AG10803 (cell line): ENCODE measurements around the gene TRPV3.
A peak's percentile ranks its signal among the peaks of the same experiment; 100 is the strongest.

Experiments used
- DNase-seq: peaks from one replicate; pipeline ENCODE4 v3.0.0; 2010; ENCODE audit warnings: low read depth
- H3K4me3 ChIP-seq: 2 replicates; pipeline ENCODE4 v1.5.1; 2011; ENCODE audit warnings: mild to moderate bottlenecking, low read length, control low read depth
- TF ChIP-seq, protein P1 (sequence below): conservative IDR thresholded peaks from 2 replicates; pipeline ENCODE4 v1.5.1; 2011; ENCODE audit warnings: mild to moderate bottlenecking, low read length, control low read depth, inconsistent platforms

The TRPV3 gene

DNA sequence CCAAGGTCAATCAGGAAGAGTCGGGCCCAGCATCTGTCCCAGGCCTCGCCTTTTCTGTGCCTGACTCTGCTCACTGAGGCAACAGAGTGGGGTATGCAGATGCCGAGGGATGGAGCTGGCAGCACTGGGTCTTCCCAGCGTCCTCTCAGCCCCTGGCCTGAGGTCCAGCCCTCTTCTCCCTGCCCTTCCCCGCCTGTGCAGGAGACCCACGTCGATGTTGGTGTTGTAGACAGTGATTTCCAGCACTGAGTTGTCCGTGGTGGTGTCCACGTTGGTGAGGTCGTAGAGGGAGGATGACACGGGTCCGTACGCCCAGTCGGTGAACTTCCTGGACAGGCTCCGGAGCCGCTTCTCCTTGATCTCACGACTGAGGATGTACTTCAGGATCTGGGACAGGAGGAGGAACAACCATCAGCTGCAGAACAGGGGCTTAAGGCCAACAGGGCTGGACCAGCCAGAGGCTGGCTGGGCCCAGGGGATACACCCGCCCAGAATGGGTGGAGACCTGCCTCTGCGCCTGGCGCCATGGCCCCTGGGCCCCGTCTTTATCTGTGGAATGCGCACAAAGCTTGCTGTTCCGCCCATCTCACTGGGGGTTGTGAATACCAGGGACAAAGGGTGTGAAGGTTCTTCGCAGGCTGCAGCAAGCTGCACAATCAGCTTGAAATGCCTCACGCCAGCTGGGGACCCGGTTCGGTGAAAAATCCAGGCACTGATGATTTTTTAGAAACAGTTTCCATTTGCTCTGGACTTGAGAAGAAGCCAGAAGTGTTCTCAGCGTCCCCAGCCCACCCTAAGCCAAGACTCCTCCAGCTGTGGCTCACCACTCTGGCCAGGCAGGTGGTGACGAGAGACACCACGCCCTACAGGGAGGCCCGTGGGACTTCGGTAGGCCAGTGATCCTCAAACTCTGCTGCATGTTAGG is 27.5 kb downstream of the TRPV3 start:
- DNase-seq: peak; percentile 59
- TF ChIP-seq, protein P1, sequence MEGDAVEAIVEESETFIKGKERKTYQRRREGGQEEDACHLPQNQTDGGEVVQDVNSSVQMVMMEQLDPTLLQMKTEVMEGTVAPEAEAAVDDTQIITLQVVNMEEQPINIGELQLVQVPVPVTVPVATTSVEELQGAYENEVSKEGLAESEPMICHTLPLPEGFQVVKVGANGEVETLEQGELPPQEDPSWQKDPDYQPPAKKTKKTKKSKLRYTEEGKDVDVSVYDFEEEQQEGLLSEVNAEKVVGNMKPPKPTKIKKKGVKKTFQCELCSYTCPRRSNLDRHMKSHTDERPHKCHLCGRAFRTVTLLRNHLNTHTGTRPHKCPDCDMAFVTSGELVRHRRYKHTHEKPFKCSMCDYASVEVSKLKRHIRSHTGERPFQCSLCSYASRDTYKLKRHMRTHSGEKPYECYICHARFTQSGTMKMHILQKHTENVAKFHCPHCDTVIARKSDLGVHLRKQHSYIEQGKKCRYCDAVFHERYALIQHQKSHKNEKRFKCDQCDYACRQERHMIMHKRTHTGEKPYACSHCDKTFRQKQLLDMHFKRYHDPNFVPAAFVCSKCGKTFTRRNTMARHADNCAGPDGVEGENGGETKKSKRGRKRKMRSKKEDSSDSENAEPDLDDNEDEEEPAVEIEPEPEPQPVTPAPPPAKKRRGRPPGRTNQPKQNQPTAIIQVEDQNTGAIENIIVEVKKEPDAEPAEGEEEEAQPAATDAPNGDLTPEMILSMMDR: no peak
- no peak overlapping the region for H3K4me3 ChIP-seq

DNA sequence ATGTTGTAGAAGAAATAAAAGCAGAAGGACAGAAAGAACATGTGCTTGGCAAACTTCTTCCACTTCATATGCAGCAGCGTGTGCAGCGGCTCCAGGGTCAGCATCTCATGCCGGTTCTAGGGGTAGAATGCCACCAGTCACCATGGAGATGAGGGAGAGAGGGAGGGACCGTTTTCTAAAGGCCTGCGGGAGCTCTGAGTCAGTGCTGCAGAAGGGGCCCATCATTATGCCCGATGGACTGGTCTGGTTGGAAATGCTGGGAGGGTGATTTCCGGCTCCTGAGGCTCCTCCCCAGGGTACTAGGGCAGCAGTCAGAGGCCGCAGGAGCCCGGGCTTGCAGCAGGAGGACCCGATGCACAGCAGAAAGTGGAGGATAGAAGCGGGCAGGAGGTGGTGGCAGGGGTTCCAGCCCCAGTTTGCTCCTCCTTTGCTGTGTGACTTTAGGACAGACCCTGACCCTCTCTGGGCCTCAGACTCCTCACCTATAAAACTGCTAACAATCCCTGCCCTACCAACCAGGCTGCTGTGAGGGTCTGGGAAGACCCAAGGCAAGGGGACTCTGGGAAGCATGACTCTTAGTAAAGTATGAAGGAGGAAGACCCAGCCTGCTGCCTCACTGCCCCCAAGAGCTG is 28.6 kb downstream of the TRPV3 start:
- no peak for DNase-seq
- H3K4me3 ChIP-seq: no peak overlapping the region
- TF ChIP-seq, protein P1: no peak

DNA sequence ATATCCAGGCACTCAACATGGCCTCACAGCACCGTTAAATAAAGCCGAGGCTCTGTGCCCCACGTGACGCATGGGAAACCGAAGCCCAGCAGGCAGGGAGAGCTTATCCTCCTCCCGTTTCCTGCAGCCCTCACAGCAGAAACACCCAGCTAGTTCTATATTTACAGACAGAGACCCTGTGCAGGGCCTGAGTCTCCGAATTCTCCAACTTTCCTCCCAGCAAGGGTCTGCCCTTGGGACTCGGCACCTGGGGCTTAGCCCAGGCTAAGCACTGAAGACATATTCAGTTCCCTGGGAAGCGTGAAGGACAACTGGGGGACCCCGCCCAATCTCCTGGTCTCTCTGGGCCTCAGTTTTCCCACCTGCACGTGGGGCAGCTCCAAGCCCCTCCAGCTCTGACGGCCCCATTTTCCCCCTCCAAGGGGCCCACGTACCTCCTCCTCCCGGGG is 29.2 kb downstream of the TRPV3 start:
- no peak overlapping the region for H3K4me3 ChIP-seq
- no peak for DNase-seq
- TF ChIP-seq, protein P1: no peak

DNA sequence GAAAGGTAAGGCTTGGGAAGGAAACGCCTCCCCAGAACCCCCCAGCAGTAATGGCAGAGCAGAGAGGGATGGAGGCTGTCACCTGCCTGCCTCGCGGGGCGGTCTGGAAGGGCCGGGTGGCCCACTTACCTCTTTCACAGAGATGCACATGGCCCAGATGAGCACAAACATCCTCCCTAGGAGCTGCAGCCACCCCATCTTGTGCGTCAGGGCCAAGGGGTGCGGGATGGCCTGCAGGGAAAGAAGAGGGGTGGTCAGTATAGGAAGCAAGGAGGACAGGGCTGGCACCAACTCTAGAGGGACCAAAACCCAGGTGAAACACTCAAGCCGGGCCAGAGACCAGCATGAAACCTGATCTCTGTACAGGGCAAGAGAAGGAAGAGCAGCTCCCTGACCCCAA is 29.7 kb downstream of the TRPV3 start:
- TF ChIP-seq, protein P1: no peak
- no peak for DNase-seq
- H3K4me3 ChIP-seq: no peak overlapping the region

DNA sequence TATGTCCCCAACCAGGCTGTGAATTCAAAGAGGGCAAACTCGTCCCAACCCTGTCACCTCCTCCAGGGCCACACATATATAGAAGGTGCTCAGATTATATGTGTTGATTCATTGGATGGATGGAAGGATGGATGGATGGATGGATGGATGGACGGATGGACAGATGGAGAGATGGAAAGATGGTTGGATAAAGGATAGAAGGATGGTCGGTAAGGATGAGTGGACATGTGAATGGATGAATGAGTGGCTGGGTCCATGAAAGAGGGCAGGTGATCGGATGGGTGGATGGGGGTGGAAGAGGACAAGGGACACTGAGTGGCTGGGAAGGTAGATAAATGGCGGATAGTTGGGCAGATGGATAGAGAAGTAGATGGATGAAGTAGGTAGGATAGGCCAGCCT is 30.1 kb downstream of the TRPV3 start:
- no peak overlapping the region for H3K4me3 ChIP-seq
- TF ChIP-seq, protein P1: no peak
- no peak for DNase-seq

DNA sequence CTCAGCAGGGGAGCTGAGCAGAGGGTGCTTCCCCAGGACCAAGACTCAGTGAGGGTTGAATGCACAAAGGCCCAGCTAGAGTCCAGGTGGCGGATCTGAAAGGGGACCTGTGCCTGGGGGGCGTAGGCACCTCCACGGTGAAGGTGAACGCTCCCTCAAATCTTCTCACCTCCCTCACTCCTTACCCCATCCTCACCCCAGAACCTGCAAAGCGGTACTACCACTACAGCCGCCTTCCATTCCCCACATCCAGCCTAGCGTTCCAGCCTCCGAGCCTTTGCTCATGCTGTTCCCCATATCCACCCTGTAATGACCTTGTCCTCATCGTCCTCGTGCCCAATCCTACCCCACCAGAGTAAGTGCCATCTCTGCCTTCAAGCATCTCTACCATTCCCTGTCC is 30.6 kb downstream of the TRPV3 start:
- no peak for DNase-seq
- no peak overlapping the region for H3K4me3 ChIP-seq
- TF ChIP-seq, protein P1: no peak

DNA sequence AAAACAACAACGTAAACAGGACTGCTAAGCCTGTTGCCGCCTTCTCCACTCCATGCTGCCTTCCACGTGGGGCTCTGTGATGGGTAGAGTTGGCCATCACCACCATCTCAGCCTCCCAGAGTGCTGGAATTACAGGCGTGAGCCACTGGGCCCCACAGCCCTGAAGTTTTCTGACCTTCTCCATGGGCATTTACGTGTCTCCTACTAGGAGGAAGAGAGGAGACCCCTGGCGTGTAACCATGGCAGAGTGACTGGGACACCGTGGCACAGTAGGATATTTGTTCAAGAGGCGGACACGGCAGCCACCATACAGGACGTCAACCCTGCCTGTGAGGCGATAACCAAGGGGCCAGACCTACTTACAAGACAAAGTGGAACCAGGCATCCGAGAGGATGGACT is 31.1 kb downstream of the TRPV3 start:
- no peak for DNase-seq
- TF ChIP-seq, protein P1: no peak

More for the DNA sequence above, 31.1 kb downstream of the TRPV3 start:
- H3K4me3 ChIP-seq: no peak overlapping the region
